GM21723 (cell line): ENCODE data around the gene TAF15.

Source experiments
- ATAC-seq: cut with Tn5 transposase; IDR thresholded peaks from one replicate; pipeline ENCODE4 v1.9.1; 2021; ENCODE audit warnings: mild to moderate bottlenecking, moderate library complexity; ENCODE audit not compliant: unreplicated experiment

Gene TAF15

GRCh38 chr17:35808962-35809854 is at the start of gene TAF15:
TAF15 (plus strand) TSS chr17:35809484; CDS start chr17:35809570, 86 bp downstream.
- ATAC-seq, result peak; percentile 91

DNA sequence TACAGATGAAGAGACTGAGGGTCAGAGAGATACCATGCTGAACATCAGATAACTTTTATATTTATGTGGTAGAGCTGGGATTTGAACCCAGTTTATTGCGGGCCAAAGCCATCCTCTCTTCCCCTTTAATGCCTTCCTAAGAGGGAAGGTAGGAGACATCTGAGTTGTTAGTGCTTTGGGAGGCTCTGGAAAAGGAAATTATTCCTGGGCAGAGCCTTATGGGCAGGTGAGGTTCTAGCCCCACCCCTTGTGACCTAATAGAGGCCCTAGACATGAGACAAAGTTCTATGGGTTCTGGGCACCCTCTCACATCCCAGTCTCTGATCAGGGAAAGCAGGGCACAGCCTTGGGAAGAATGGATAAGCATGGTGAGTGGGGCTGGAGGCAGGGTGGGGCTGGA is 48.7 kb upstream of the TAF15 start, which contains the start of gene C17orf50:
C17orf50 (plus strand) TSS at position 301 of the 400 bp plus-strand sequence; CDS start at position 356, 55 bp downstream.
- ATAC-seq, result no peak

GRCh38 chr17:35761601-35762000 is 47.7 kb upstream of the TAF15 start:
- no peak for ATAC-seq

DNA sequence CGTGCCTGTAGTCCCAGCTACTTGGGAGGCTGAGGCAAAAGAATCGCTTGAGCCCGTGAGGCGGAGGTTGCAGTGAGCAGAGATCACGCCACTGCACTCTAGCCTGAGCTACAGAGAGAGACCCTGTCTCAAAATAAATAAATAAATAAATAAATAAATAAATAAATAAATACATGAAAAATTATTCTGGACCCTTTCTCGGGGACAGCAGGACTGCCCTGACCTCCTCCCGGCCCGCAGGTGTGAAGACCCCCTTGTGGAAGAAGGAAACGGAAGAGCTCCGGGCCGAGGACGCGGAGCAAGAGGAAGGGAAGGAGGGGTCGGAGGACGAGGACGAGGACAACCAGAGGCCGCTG is 45.5 kb upstream of the TAF15 start:
- ATAC-seq, result no peak

GRCh38 chr17:35764123-35764991 is 44.9 kb upstream of the TAF15 start:
- ATAC-seq, result peak; percentile 86

DNA sequence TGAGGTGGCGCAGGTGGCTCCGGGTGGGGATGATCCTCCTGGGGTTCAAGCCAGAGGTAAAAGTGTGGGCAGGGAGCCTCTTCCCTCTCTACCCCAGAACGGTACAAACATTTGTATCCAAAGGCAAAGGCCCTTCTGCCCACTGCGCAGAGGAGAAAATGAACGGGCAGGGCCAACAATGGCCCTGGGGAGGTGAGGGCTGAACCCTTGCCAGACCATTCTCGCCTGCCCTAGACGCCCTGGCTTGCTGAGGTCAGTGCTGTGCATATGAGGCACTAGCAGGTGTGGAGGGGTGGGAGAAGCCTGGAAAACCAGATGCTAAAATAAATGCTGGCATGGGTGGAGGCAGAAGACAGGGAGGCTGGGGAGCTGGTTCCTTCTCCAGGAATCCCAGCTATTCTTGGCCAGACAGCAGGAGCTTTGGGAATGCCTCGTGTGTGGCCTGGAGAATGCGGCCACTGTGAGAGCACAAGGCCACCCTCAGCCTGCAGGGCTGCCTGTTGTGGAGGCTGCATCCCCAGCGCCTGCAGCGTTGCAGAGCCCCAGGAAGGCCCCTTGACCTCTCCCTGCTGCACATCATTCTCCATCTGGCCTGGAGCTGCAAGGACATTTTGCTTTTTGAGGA is 44.1 kb upstream of the TAF15 start:
- ATAC-seq, result no peak

GRCh38 chr17:35765756-35766488 is 43.4 kb upstream of the TAF15 start:
- no peak for ATAC-seq

DNA sequence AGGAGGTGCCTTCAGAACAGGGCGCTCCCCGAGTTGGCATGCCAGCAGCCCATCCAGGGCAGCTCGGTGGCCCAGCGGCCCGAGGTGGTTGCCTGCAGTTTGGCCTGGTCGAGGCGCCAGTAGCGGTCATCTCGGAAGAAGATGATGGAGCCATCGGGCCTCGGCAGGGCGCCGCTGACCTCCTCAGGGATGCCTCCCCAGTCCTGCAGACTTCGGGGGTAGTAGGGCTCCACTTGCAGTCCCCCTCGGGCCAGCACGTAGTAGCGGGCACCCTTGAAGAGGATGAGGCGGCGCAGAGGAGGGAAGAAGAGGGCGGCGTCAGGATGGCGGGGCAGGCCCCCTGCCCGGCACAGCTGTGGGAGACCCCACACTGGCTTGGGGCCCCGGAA is 42.8 kb upstream of the TAF15 start:
- ATAC-seq, result no peak

DNA sequence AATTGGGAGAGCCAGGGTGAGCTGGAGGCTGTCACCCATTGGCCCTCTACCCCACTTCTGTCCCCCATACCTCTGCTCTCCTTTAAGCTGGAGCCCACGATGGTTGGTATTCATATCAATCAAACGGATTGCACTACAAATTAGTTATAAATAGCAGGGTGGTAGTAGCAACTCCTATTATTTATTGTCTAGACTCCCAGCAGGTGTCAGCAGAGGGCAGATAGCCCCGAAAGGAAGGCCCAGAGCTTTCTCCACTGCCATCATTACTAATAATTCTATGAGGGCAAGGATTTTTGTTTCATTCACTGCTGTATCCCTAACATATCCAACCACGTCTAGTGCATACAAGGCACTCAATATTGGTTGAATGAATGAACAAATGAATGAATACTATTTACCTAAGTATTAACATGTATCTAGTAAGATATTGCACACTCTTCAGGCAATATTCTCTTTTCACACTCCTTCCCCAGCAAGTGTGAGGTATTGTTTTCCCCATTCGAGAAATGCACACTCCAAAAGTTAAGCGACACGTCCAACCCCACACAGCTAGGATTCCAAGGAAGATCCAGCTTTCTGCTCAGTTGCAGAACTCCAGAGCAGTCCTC is 42.3 kb upstream of the TAF15 start:
- no peak for ATAC-seq

DNA sequence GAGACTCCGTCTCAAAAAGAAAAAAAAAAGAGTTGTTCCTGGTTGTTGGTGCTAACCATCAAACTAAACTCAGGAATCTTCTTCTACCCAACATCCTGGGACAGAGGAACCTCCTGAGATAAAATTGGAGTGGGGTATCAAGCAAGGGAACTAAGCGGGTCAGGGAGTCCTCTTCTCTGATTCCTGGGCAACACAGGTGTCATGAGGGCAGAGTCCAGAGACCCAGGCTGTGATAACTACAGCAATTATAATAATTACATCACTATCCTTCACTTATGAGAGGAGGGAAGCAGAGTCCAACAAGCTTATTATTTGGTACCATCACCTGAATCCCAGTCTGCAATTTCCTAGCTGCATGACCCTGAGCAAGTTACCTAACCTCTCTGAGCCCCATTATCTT is 40.5 kb upstream of the TAF15 start:
- no peak for ATAC-seq

GRCh38 chr17:35769895-35770486 is 39.3 kb upstream of the TAF15 start:
- ATAC-seq, result no peak

- ATAC-seq, result no peak
These were observed 36.2 kb upstream of the TAF15 start for GRCh38 chr17:35773129-35773528.

GRCh38 chr17:35773679-35774425 is 35.4 kb upstream of the TAF15 start:
- no peak for ATAC-seq

DNA sequence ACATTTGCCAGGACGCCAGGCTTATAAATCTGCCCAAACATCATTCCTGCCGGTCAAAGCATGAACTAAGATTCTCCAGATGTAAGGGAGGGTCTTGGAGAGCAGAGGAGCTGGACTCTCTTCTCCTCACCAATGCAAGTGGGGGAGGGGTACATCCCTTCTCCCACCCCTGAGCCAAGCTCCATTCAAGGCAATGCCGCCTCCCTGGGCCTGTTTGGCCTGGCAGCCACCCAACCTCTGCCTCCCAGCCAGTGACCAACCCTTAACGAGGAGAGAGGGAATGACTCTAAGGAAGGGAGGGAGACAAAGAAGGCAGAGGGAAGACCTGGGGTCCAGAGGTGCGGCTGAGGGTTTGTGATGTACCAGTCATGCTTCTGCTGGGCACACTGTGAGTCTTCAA is 34.8 kb upstream of the TAF15 start:
- no peak for ATAC-seq

GRCh38 chr17:35775039-35775438 is 34.2 kb upstream of the TAF15 start:
- ATAC-seq, result no peak

DNA sequence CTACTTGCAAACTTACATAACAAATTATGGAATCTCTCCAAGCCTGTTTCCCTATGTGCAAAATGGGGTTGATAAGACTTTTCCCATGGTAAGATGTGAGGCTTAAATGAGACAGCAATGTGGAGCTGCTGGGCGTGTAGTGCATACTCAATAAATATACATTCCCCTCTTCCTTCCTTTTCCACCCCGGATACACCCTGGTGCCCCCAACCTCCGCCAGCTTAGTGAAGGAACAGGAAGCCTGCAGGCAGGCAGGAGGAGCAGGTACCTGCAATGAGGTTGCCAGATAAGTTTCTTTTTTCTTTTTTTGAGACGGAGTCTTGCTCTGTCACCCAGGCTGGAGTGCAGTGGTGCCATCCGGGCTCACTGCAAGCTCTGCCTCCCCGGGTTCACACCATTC is 33.7 kb upstream of the TAF15 start:
- ATAC-seq, result no peak

GRCh38 chr17:35778641-35779196 is 30.6 kb upstream of the TAF15 start:
- ATAC-seq, result no peak

DNA sequence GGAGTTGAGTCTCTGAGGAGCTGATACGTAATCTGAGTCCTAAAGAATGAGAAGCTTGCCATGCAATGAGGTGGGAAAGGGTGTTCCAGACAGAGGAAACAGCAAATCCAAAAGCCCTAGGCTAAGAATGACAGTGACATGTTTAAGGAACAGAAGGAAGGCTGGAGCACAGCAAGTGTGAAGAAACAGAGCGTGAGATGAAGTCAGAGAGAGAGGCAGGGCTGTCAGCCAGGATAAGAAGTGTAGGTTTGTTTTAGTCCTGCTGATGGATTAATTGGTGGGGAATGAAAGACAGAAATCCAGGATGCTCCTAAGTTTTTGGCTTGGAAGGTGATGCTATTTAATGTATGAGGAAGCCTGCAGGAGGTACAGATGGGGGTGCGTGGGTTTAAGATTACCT is 28.3 kb upstream of the TAF15 start:
- no peak for ATAC-seq

DNA sequence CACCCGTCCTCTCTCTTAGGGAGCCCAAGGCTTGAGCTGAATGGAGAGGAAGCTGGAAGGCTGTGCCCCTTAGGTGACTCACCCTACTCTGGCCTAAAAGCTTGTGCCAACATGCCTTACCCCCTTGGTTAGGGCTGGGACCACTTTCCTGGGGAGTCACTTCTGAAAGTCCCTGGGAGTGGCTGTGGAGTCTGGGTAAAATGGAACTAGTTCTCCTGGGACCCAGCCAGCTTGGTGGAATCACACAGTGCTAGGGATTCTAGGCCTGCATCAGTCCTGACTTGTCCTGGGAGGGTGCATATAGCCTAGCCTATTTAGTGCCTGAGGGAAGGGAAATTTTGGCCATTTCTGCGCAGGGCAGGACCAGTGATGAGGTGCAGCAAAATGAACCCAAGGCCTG is 24.4 kb upstream of the TAF15 start:
- no peak for ATAC-seq
